Esophagus (tissue), 2 donors: Measurements from ENCODE around the gene GPR34. TPM values are rescaled to one million over a fixed set of nuclear protein-coding genes. Genes with fewer than 3 reads are reported as not detected.
"Not testable (repeated sequence)": the region's sequence is repeated elsewhere in the genome, so short reads cannot be mapped to it uniquely, and the experiment has no call there.

Experiments used
- H3K27ac ChIP-seq, 2 donors: one replicate each; pipeline ENCODE4 v1.5.1; 2013; ENCODE audit warnings: low read depth in 2 of 2, mild to moderate bottlenecking in 2 of 2, inconsistent platforms in 1 of 2, low read length in 1 of 2, moderate library complexity in 1 of 2
- H3K27me3 ChIP-seq, 2 donors: one replicate each; pipeline ENCODE4 v1.6.1; 2013; ENCODE audit warnings: low read length in 2 of 2, control low read depth in 1 of 2, mild to moderate bottlenecking in 1 of 2; ENCODE audit not compliant: insufficient read depth in 2 of 2, control insufficient read depth in 1 of 2
- H3K36me3 ChIP-seq, 2 donors: one replicate each; pipeline ENCODE4 v1.6.1; 2013; ENCODE audit warnings: low read length in 1 of 2; ENCODE audit not compliant: control insufficient read depth in 2 of 2, insufficient read depth in 2 of 2
- H3K4me1 ChIP-seq, 2 donors: one replicate each; pipeline ENCODE4 v1.6.1; 2013; ENCODE audit warnings: low read length in 1 of 2; ENCODE audit not compliant: control insufficient read depth in 2 of 2, insufficient read depth in 2 of 2
- H3K4me3 ChIP-seq, 2 donors: one replicate each; pipeline ENCODE4 v1.5.1; 2013; ENCODE audit warnings: low read length in 2 of 2, mild to moderate bottlenecking in 2 of 2, low read depth in 1 of 2, moderate library complexity in 1 of 2
- H3K9me3 ChIP-seq, 2 donors: one replicate each; pipeline ENCODE4 v1.6.1; 2013; ENCODE audit warnings: mild to moderate bottlenecking in 2 of 2, low read depth in 1 of 2, low read length in 1 of 2, moderate library complexity in 1 of 2; ENCODE audit not compliant: control insufficient read depth in 2 of 2, insufficient read depth in 1 of 2
- WGBS, 2 donors: extraction: QIAGEN DNeasy Blood & Tissue Kit; methylation state at CpG; one replicate each; pipeline ENCODE4 v1.1.7; 2013; 5-methylcytosine and 5-hydroxymethylcytosine counted together
- polyA plus RNA-seq, 2 donors: library from polyadenylated mRNA; stranded (reverse); fragments of 200-250 nt; gene quantifications; one replicate each; pipeline ENCODE4 v1.2.3, GENCODE V29; 2013
- donor health status: healthy with polysubstance abuse.
- donor health status: Bipolar disorder and iron deficiency.

Gene GPR34
- polyA plus RNA-seq, 2 donors, result 0.65 to 0.76 TPM

DNA sequence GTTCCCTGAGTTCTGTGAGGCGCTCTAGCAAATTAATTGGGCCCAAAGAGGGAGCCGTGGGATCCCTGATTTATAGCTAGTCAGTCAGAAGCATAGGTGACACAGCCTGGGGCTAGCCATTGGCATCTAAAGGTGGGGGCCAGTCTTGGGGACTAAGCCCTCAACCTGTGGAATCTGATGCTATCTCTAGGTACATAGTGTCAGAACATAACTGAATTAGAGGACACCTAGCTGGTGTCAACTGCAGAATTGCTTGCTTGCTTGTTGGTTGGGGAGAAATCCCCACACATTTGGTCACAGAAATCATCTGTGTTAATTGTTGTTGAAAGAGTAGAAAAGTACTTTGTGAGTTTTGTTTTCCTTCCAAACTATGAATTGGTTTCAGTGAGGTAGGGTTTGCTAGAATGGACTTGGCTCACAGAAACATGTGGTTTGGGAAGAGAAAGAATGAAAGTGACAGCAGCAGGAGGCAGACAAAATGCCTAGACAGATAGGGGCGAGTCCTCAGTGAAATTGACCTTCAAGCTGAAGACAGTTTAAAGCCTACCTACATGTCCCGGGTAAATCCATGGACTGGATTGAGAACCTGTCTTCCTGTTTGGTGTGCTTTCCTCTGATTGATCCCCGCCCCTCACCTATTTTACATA, 22.4 kb downstream of the GPR34 start:
- Histone ChIP-seq H3K9me3 (no peaks in the 10 kb centered on the region), H3K36me3 (no peaks in the 10 kb centered on the region), H3K4me1 (no peaks in the 10 kb centered on the region), H3K27ac (no peak overlapping the region), H3K27me3 (peaks cover 0 to 2% of the 10 kb centered on the region in 2 donors), H3K4me3 (no peak overlapping the region)
- WGBS, 2 donors, result 85 to 92% methylated on average over 5 of the region's 5 CpGs

DNA sequence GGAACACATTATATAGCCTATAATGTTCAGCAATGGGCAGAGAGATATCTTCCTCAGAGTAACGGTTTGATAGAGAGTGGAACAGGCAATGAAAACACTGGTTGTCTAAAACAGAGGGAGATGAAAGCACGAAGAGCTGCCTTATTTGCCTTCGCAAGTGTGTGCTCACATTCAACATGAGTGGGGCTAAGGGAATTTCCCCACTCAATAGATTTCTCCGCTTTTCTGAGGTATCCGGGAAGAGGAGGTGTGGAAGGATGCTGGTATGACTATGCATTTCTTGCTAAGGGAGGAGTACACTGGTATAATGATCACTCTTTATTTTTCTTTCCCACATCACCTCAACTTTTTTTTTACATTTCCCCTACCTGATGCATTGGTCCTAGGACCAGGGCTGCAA, 27.4 kb downstream of the GPR34 start:
- Histone ChIP-seq H3K4me3 (no peak overlapping the region), H3K9me3 (peaks cover 0 to 2% of the 10 kb centered on the region in 2 donors), H3K27me3 (peaks cover 0 to 2% of the 10 kb centered on the region in 2 donors), H3K4me1 (no peaks in the 10 kb centered on the region), H3K36me3 (no peaks in the 10 kb centered on the region), H3K27ac (no peak overlapping the region)
- 90% methylated on average over 5 of the region's 5 CpGs for WGBS, 2 donors

DNA sequence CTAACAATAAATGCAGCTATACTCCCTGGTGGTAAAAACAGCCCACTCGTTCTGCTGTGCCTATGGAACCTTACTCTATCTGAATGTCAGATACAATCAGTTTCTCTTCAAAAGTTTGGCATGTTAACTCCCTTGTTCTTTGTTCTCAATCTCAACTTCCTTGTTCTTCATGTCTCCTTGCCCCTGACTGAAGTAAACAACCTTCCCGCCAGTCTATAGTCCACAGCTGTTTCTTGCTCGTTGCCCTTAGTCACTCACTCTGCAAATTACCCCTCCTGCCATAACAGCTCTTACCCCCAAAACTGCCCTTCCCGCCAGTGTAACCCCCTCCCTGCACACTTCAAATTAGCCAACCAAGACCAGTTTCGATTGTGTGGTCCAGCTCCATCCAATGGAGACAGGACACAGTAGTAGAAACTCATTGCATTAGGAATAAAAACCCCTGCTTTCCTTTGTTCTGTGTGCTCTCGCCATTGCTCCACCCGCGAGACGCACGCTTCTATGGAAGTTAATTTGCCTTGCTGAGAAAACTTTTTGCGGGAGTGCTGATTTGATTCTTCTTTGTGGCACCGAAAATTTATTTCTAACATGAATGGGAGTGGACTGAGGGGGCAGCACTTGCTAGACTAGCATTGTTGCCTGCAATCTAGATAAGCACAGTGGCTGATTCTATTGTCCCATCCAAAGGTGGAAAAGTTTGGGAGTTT, 28.1 kb downstream of the GPR34 start:
- Histone ChIP-seq H3K9me3 (peaks cover 0 to 2% of the 10 kb centered on the region in 2 donors), H3K4me3 (no peak overlapping the region), H3K4me1 (no peaks in the 10 kb centered on the region), H3K27ac (no peak overlapping the region), H3K36me3 (no peaks in the 10 kb centered on the region), H3K27me3 (peaks cover 0 to 2% of the 10 kb centered on the region in 2 donors)
- WGBS, 2 donors, result 87 to 89% methylated on average over 12 of the region's 12 CpGs

DNA sequence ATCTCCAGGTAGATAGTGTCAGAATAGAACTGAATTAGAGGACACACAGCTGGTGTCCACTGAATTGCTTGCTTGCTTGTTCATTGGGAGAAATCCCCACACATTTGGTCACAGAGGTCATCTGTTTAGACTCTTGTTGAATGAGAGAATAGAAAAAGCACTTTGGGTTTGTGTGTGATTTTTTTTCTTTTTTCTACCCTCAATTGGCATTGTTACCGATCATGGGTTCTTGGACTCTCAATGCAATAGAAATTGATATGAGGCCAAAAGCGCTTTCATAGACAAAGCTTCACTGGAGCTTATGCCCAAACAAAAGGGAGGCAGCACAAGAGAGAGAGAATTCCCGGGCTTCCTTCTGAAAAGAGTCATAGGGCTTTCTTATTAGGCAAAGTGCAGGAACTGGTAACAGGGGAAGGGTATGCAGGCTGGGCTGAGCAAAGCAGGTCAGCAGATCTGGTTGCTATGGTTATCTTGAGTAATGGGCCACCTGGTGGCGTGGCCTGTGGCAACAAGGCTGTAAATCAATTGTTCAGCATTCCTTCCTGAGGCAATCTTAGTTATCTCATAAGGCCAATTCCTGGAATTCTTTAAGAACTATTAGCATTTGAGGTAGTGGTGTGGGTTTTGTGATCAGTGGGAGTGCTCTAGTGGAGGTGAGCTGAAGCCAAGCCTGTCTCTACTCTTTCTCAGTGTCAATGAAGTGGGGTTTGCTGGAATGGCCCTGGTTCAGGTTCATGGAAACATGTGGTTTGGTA, 29.9 kb downstream of the GPR34 start:
- 80 to 95% methylated on average over 4 of the region's 4 CpGs for WGBS, 2 donors

DNA sequence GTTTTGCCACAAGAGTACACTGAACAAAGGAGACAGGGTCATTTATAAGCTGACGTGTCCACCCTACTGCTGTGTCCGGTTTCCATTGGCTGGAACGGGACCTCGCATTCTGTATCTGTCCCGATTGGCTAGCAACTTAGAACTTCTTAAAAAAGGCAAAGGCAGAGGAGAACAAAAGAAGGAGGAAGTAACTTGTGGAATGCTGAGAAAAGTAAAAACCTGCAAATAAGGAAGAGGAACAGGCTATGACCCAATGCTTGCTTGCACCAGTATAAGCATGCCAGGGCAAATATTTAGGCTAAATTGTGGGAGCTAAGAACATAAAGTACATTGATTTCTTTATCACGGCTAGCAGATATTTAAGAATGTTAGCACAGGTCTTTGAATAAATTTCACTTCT, 30.8 kb downstream of the GPR34 start:
- H3K36me3 ChIP-seq, H3K4me1 ChIP-seq, H3K9me3 ChIP-seq, H3K27ac ChIP-seq, H3K4me3 ChIP-seq, H3K27me3 ChIP-seq: not testable (repeated sequence)
- WGBS, 2 donors, result 88 to 90% methylated on average over 6 of the region's 6 CpGs

More for the DNA sequence above, 29.9 kb downstream of the GPR34 start:
- H3K36me3 ChIP-seq, result no peaks in the 10 kb centered on the region
- H3K9me3 ChIP-seq, result peaks cover 0 to 2% of the 10 kb centered on the region in 2 donors
- H3K4me1 ChIP-seq, result no peaks in the 10 kb centered on the region
- H3K4me3 ChIP-seq, result no peak overlapping the region
- peaks cover 0 to 2% of the 10 kb centered on the region in 2 donors for H3K27me3 ChIP-seq
- H3K27ac ChIP-seq, result no peak overlapping the region

DNA sequence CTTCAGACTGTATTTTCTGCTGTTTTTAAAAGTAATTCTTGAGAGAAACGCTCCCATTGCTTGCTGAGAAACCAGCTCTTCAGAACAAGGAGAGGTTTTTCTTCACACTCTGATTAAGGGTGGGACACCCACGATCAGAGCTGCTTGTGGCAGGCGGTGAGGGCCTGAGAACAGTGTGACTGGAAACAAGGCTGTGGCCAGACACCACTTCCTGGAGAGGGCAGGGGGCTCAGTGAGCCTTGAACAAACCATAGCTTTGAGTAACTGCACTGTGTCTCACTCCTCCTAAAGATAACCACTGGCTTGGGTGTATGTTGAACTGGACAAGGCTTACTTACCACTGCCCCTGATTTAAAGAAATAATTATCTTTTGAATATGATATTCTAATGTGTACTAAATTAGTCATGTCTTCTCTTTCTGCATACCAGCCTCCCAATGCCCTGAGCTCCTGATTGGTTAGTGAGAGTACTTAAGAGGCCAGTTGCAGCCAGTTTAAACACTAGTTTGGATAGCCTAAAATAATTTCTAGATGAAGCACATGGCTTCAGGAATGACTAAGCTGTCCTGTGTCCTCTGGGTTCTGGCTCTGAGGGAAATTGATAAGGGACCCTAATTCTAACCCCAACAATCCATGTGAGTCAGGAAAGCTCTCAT, 31.5 kb downstream of the GPR34 start:
- Histone ChIP-seq H3K27me3 (no peaks in the 10 kb centered on the region), H3K4me1 (no peaks in the 10 kb centered on the region), H3K36me3 (no peaks in the 10 kb centered on the region), H3K4me3 (no peak overlapping the region), H3K9me3 (peaks cover 0 to 2% of the 10 kb centered on the region in 2 donors), H3K27ac (no peak overlapping the region)
- WGBS, 2 donors, result 70 to 88% methylated on average over 3 of the region's 3 CpGs

DNA sequence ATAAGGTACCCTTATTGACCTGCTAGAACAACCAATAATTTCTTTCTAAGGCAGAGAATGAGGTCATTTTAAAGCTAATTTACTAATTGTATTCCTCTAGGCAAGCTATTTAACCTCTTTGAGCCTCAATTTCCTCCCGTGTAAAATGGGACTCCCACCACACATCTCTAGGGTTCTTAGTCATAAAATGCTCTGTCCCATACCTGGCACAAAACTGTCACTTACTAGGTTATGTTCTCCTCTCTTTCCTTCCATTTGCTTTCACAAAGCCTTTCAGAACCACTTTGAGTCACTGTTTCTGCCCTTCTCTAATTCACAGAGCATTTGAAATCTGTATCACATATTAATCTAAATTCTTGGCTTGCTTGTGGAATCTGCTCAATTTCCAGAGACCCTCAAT, 32.8 kb downstream of the GPR34 start:
- Histone ChIP-seq H3K4me3 (no peak overlapping the region), H3K4me1 (no peaks in the 10 kb centered on the region), H3K36me3 (no peaks in the 10 kb centered on the region), H3K27me3 (no peaks in the 10 kb centered on the region), H3K9me3 (peaks cover 0 to 2% of the 10 kb centered on the region in 2 donors), H3K27ac (no peak overlapping the region)
- 68 to 83% methylated on average over 1 of the region's 1 CpG for WGBS, 2 donors

DNA sequence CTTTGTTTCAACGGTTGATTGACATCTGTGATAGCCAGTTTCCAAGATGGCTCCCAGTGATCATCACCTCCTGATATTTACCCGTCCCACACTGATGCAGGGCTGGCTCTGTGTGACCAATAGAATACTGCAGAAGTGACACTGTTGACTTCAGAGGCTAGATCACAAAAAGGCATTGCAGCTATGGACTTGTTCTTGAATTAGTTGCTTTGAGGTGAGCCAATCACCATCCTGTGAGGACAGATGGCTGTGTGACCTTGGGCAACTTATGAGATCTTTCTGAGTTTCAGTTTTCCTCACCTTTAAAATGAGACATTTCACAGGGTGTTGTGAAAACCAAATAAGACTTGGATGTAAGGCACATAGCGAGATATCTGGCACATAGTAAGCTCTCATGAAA, 33.4 kb downstream of the GPR34 start:
- Histone ChIP-seq H3K27me3 (no peaks in the 10 kb centered on the region), H3K9me3 (peaks cover 0 to 2% of the 10 kb centered on the region in 2 donors), H3K4me3 (no peak overlapping the region), H3K36me3 (no peaks in the 10 kb centered on the region), H3K27ac (no peak overlapping the region), H3K4me1 (no peaks in the 10 kb centered on the region)
- 88 to 90% methylated on average over 3 of the region's 3 CpGs for WGBS, 2 donors

DNA sequence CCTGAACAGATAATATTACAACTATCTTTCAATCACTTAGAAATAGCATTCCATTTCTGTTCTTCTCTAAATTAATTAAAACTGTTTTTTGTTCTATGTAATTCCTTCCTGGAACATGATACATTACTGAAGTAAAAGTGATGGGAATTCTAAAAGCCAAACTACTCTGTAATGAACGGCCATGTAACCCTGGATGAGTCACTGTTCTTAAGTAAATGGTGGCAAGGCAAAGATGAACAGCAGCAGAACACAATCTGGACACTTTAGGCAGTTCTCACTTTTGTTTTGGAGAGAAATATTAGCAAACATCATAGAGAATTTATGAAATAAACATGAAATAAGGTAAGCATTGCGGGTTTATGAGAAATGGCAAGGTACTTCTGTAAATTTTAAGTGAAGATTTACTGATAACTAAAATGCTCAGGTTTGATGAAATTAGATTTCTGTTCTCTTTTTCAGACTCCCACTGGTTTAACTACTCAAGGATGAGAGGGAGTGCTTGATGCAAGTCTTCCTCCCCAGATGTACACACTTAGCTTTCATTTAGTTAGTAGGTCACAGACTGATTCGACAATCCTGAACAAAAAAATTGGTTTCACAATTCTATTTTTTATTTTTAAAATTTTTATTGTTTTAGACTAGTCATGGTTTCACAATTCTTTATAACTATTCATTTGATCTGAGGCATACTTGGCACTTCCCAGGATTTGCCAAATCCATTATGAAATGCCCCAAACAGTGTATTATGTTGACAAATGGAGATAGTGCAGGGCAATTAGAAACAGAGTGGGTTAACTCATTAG, 34.2 kb downstream of the GPR34 start:
- H3K36me3 ChIP-seq, result no peaks in the 10 kb centered on the region
- no peaks in the 10 kb centered on the region for H3K9me3 ChIP-seq
- H3K27me3 ChIP-seq, result no peaks in the 10 kb centered on the region
- H3K4me3 ChIP-seq, result no peak overlapping the region
- no peaks in the 10 kb centered on the region for H3K4me1 ChIP-seq
- no peak overlapping the region for H3K27ac ChIP-seq
- WGBS, 2 donors, result 61 to 72% methylated on average over 3 of the region's 3 CpGs
